IPS-11a (cell line): ENCODE measurements around the gene ATAT1.
A peak's percentile ranks its signal among the peaks of the same experiment; 100 is the strongest.
"Not testable (repeated sequence)": the region's sequence is repeated elsewhere in the genome, so short reads cannot be mapped to it uniquely, and the experiment has no call there.

Experiments used
- H3K4me3 ChIP-seq: one replicate; pipeline ENCODE4 v1.5.1; 2013; ENCODE audit warnings: low read depth, low read length, control low read depth

ATAT1 gene

GRCh38 chr6:30626484-30627366 lies at the start of gene ATAT1:
ATAT1 (plus strand) TSS chr6:30626874.
- H3K4me3 ChIP-seq, result peak within 1 kb of the TSS; percentile 49

GRCh38 chr6:30578051-30578450 lies 48.6 kb upstream of the ATAT1 start:
- H3K4me3 ChIP-seq, result no peak overlapping the region

DNA sequence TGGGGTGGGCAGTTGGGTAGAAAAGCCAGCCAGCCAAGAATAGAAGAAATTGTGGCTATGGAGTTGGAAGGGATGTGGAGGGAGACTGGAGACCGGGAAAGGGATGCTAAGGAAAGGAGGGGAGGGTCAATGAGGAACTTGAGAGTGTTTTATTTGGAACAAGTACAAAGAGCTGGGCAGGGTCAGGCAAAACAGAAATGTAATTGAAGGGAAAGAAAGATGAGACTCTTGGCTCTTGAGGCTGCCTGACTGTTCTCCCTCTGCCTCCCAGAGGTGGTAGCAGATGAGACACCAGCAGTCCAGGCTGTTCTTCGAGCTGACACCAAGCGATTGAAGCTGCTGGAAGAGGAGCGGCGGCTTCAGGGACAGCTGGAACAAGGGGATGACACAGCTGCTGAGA lies 42.8 kb upstream of the ATAT1 start:
- H3K4me3 ChIP-seq, result no peak overlapping the region

DNA sequence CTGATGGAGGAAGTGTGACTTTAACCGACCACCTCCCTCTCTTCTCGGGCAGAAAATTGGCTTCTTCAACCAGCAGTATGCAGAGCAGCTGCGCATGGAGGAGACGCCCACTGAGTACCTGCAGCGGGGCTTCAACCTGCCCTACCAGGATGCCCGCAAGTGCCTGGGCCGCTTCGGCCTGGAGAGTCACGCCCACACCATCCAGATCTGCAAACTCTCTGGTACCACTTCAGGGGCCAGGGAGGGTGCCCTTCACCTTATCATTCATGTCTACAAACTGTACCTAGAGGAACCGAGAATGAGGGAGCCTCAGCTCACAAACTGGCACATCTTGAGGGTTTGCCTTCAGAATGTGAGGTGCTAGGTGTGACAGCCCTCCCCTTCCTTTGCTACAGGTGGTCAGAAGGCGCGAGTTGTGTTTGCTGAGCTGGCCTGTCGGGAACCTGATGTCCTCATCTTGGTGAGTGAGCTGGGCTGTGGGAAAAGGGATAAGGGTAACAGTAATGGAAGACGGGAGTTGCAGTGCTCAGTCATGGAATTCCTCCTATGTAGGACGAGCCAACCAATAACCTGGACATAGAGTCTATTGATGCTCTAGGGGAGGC lies 36.8 kb upstream of the ATAT1 start:
- no peak overlapping the region for H3K4me3 ChIP-seq

DNA sequence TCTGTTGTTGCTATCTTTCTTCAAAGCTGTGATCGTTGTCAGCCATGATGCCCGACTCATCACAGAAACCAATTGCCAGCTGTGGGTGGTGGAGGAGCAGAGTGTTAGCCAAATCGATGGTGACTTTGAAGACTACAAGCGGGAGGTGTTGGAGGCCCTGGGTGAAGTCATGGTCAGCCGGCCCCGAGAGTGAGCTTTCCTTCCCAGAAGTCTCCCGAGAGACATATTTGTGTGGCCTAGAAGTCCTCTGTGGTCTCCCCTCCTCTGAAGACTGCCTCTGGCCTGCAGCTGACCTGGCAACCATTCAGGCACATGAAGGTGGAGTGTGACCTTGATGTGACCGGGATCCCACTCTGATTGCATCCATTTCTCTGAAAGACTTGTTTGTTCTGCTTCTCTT lies 36.2 kb upstream of the ATAT1 start:
- H3K4me3 ChIP-seq, result no peak overlapping the region

- no peak overlapping the region for H3K4me3 ChIP-seq
These were observed 35.7 kb upstream of the ATAT1 start for GRCh38 chr6:30591008-30591407.

- no peak overlapping the region for H3K4me3 ChIP-seq
These were observed 34.4 kb upstream of the ATAT1 start for GRCh38 chr6:30592287-30592686.

DNA sequence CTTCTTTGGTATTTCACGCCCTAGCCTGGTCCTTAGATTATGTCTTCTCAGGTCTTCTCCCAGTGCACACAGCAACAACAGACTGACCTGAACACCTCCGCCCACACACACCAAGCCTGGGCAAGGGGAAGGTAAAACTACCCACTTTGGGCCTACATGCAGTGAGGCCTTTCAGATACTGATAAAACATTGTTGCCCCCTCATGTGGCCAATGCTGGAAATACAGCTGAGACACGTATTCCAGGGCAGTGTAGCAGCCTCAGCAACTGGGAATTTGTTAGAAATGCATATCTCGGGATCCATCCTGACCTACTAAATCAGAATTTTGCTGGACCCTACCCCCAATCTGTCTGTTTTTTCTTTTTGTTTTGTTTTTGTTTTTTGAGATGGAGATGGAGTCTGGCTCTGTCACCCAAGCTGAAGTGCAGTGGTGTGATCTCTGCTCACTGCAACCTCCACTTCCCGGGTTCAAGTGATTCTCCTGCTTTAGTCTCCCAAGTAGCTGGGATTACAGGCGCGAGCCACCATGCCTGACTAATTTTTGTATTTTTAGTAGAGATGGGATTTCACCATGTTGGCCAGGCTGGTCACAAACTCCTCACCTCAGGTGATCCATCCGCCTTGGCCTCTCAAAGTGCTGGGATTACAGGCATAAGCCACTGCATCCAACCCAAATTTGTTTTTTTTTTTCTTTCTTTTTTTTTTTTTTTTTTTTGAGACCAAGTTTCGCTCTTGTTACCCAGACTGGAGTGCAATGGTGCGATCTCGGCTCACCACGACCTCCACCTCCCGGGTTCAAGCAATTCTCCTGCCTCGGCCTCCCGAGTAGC lies 29.1 kb upstream of the ATAT1 start:
- not testable (repeated sequence) for H3K4me3 ChIP-seq

DNA sequence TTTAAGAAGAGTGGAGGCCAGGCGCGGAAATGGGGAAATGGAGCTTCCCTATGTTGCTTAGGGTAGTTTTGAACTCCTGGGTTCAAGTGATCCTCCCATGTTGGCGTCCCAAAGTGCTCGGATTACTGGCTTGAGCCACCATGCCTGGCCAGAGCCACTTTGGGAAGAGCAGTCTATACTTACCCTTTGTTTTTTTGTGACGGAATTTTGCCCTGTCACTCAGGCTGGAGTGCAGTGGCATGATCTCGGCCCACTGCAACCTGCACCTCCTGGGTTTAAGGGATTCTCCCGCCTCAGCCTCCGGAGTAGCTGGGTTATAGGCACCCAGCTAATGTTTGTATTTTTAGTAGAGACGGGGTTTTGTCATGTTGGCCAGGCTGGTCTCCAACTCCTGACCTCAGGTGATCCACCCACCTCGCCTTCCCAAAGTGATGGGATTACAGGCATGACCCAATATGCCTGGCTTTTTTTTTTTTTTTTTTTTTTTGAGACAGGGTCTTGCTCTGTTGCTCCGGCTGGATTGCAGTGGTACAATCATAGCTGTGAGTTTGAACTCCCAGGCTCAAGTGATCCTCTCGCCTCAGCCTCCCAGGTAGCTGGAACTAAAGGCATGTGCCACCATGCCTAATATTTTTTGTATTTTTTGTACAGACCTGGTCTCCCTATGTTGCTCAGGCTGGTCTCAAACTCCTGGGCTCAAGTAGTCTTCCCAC lies 27.6 kb upstream of the ATAT1 start:
- H3K4me3 ChIP-seq, result no peak overlapping the region

DNA sequence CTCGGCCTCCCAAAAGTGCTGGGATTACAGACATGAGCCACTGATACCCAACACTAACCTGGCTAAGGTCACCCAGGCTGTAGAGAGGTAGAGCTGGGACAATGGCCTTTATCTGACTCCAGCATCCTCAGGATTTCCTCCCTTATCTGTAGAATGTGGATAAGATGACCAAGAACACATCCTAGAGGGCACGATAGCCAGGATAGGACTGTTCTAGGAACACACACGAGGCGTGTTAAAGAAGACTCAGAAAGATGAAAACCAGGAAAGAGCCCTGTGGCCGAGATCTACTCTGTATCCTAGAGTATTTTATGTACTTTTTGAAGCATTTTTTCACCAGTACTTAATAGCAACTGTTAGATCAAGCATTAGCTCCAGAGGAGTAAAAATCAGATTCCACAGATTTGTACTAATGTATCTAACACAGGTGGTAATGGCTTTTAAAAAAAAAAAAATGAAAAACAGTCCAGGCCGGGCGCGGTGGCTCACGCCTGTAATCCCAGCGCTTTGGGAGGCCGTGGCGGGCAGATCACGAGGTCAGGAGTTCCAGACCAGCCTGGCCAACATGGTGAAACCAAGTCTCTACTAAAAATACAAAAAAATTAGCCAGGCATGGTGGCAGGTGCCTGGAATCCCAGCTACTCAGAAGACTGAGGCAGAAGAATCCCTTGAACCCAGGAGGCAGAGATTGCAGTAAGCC lies 26.9 kb upstream of the ATAT1 start:
- H3K4me3 ChIP-seq, result no peak overlapping the region

DNA sequence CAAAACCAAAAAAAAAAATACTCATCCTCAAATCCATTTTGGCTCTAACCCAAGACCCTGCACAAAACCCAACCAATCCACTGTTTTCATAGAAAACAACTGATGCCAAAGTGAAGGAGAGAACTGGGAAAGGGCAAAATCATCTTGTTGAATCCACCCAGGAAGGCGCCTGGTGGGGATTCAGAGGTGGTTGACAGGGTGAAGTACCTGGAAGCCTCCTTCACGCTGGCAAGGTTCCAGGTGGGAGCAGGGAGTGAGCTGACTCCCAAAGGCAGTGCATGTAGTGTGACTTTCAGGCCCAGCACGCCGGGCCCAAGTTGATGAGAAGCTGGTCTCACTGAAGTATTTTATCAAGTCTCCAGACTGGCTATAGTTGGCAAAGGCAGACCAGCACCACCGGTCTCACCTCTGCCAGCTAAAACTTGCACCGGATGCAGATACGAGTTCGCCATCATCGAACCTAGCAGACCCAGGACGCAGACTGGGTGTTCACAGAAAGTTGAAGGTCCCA lies 26.2 kb upstream of the ATAT1 start:
- no peak overlapping the region for H3K4me3 ChIP-seq

DNA sequence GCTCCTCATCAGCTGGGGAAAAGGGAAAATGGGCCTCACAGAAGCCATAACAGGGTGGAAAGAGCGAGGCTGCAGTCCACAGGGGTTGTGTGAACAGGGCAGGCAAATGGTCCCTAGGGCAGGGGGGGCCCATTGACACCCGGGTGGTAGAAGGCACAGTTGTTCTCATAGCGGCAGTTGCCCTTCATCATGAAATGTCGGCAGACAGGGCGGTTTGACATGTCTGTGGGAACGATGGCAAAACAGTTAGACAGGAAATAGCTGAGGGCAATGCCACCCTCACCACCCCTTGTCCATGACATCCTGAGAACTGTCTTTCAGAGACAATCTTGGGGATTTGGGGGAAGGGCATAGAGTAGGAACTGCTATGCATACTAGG lies 25.2 kb upstream of the ATAT1 start:
- H3K4me3 ChIP-seq, result no peak overlapping the region

DNA sequence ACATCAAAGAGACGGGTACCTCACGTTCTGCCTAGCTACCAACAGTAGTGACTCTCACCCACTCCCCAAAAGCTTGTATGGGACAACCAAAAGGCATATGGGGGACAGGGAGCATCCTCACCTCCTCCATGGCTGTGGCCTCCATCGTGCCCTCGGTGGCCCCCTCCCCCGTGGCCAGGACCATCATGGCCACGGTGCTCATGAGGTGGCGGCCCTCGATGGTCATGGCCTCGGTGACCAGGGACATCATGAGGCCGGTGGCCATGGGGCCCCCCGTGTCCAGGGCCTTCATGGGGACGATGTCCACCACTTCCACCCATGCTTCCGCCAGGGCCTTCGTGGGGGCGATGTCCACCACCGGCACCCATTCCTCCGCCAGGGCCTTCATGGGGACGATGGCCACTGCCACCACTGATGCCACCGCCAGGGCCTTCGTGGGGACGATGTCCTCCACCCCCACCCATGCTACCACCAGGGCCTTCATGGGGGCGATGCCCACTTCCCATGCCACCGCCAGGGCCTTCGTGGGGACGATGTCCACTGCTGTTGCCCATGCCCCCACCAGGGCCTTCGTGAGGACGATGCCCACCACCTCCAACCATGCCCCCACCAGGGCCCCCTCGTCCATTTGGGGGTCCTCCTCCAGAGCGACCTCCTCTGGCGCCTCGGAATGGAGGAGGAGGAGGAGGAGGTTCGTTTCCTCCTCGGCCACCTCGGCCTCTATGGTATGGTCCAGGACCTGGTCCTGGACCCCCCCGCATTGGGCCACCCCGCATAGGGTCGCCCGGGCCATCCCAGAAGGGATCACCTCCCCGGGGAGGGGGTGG lies 24.6 kb upstream of the ATAT1 start:
- no peak overlapping the region for H3K4me3 ChIP-seq

GRCh38 chr6:30603961-30604360 lies 22.7 kb upstream of the ATAT1 start:
- no peak overlapping the region for H3K4me3 ChIP-seq

DNA sequence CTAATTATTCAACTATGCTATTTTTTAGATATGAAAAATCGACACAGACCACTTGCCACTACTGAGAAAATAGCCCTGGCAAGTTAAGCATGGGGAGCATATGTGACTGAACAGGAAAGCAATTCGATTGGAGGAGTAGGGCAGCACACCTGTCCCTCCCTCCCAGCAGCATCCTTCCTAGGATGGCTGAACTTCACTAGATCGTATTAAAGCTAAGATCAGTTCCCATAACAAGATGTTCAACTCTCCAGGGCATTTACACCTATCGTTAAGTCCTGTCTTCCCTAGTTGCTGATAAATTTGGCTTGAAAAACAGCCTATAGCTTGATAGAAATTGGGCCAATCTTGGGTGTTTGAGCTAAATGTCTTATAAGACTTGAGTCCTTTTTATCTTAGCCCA lies 16.6 kb upstream of the ATAT1 start:
- H3K4me3 ChIP-seq, result no peak overlapping the region

GRCh38 chr6:30611150-30611855 lies 15.4 kb upstream of the ATAT1 start:
- no peak overlapping the region for H3K4me3 ChIP-seq

GRCh38 chr6:30611856-30612194 lies 14.8 kb upstream of the ATAT1 start:
- no peak overlapping the region for H3K4me3 ChIP-seq

GRCh38 chr6:30612213-30612612 lies 14.5 kb upstream of the ATAT1 start:
- H3K4me3 ChIP-seq, result no peak overlapping the region

GRCh38 chr6:30612687-30613248 lies 13.9 kb upstream of the ATAT1 start:
- no peak overlapping the region for H3K4me3 ChIP-seq
